Brain microvascular endothelial cell (primary cell): ENCODE results near the gene CDHR3.

Source experiments
- DNase-seq: peaks from one replicate; pipeline ENCODE4 v3.0.0-alpha.2; 2020
- H3K27ac ChIP-seq: fragments of 250-450 bp; sonication (Bioruptor Pico); 2 replicates; pipeline ENCODE4 v1.5.1; 2020; ENCODE audit warnings: mild to moderate bottlenecking, moderate library complexity
- H3K27me3 ChIP-seq: fragments of 250-450 bp; sonication (Bioruptor Pico); replicated peaks from 2 replicates; pipeline ENCODE4 v1.5.1; 2020; ENCODE audit warnings: mild to moderate bottlenecking
- H3K36me3 ChIP-seq: fragments of 250-450 bp; sonication (Bioruptor Pico); replicated peaks from 2 replicates; pipeline ENCODE4 v1.5.1; 2020; ENCODE audit warnings: mild to moderate bottlenecking
- H3K4me3 ChIP-seq: 2 replicates; pipeline ENCODE4 v1.5.1; 2011; ENCODE audit warnings: low read depth, mild to moderate bottlenecking, control low read depth, low read length, moderate library complexity
- in situ Hi-C: cut with HindIII; loops from 2 replicates; pipeline ENCODE4 v1.10.0; 2017; ENCODE audit warnings: low sequenced_read_pairs, low pct_ligation_motif_present
- TF ChIP-seq, protein P1 (sequence below): IDR thresholded peaks from 2 replicates; pipeline ENCODE4 v1.5.1; 2011; ENCODE audit warnings: low read depth, mild to moderate bottlenecking, moderate library complexity, low read length, control low read depth, inconsistent platforms; ENCODE audit errors: missing control alignments

The CDHR3 gene, protein sequence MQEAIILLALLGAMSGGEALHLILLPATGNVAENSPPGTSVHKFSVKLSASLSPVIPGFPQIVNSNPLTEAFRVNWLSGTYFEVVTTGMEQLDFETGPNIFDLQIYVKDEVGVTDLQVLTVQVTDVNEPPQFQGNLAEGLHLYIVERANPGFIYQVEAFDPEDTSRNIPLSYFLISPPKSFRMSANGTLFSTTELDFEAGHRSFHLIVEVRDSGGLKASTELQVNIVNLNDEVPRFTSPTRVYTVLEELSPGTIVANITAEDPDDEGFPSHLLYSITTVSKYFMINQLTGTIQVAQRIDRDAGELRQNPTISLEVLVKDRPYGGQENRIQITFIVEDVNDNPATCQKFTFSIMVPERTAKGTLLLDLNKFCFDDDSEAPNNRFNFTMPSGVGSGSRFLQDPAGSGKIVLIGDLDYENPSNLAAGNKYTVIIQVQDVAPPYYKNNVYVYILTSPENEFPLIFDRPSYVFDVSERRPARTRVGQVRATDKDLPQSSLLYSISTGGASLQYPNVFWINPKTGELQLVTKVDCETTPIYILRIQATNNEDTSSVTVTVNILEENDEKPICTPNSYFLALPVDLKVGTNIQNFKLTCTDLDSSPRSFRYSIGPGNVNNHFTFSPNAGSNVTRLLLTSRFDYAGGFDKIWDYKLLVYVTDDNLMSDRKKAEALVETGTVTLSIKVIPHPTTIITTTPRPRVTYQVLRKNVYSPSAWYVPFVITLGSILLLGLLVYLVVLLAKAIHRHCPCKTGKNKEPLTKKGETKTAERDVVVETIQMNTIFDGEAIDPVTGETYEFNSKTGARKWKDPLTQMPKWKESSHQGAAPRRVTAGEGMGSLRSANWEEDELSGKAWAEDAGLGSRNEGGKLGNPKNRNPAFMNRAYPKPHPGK

DNA sequence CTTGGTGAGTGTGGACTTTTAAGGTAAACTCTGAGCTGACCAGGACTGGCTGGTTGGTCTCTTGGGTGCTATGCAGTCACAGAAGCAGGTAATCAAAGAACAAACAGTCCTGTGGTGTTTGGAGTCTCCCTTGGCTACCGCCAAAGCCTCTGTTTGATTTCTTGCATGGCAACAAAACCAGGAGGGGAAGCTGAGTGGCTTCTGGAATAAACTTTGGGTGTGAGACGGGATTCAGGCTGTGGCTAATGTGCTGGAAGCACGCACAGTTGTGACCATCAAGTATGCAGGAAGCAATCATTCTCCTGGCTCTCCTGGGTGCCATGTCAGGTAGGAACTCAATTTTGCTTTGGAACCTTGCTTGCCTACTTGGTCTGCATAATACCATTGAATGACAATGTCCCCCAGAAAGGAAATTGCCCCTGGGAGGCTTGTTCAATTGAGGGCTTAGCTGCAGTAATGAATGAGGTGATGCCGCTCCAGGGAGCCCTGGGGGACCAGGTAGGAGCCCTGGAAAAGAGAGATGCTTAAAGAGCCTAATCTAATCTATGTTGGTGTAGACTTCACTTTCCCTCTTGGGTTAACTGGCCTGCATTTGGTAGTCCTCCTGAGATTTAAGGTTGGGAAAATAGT lies at the start of gene CDHR3:
Gene CDHR3, plus strand, starts transcription at position 227 of the 630 bp plus-strand sequence. Its CDS starts 55 bp downstream, at position 282.
- Histone ChIP-seq H3K27ac (no peak within 1 kb of the TSS), H3K4me3 (no peak within 1 kb of the TSS), H3K36me3 (no peaks in the 10 kb centered on the region), H3K27me3 (no peaks in the 10 kb centered on the region)
- in situ Hi-C loops, result no loop called here
- TF ChIP-seq, protein P1, sequence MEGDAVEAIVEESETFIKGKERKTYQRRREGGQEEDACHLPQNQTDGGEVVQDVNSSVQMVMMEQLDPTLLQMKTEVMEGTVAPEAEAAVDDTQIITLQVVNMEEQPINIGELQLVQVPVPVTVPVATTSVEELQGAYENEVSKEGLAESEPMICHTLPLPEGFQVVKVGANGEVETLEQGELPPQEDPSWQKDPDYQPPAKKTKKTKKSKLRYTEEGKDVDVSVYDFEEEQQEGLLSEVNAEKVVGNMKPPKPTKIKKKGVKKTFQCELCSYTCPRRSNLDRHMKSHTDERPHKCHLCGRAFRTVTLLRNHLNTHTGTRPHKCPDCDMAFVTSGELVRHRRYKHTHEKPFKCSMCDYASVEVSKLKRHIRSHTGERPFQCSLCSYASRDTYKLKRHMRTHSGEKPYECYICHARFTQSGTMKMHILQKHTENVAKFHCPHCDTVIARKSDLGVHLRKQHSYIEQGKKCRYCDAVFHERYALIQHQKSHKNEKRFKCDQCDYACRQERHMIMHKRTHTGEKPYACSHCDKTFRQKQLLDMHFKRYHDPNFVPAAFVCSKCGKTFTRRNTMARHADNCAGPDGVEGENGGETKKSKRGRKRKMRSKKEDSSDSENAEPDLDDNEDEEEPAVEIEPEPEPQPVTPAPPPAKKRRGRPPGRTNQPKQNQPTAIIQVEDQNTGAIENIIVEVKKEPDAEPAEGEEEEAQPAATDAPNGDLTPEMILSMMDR, result no peak
- no peak for DNase-seq

DNA sequence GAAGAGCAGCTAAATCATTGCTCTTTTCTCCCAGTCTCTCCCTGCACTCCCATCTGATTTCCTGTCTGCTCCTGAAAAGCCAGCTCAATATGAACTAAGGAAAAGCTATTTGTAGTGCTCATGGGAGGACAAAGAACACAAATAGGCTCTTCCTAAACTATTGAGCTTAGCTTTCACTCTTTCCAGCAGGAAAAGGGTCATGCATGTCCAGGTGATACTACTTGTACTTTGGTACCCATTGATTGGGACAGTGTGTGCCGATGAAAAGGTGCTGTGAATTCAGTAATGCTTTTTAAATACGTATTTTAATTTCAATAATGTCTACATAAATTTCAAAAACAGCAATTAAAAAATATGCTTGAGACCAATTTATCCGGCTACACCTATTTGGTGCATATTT lies 49.1 kb upstream of the CDHR3 start:
- Histone ChIP-seq H3K36me3 (no peaks in the 10 kb centered on the region), H3K27me3 (no peaks in the 10 kb centered on the region), H3K4me3 (no peak overlapping the region), H3K27ac (no peak overlapping the region)
- DNase-seq, result no peak
- TF ChIP-seq, protein P1, result no peak
- in situ Hi-C loops, result no loop called here

DNA sequence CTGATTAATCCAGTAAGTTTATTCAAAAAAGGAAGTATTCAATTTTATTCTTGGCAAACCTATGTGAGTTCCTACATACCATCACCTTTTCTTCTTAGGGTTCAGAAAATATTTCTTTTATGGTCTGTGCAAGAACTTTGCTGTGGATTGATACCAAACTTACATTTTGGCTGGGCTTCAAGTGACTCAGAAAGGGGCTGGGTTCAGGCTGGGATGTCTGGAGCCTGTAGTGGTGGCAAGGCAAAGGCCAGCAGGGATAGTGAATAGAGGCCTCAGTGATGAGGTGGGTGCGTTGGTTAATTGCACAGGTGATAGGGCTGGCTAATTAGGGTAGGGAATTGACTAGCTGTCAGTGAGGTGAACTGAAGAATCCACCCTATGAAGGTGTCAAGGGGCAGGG lies 46.5 kb upstream of the CDHR3 start:
- DNase-seq, result peak; percentile 17
- Histone ChIP-seq H3K36me3 (no peaks in the 10 kb centered on the region), H3K27me3 (no peaks in the 10 kb centered on the region), H3K27ac (no peak overlapping the region), H3K4me3 (no peak overlapping the region)
- TF ChIP-seq, protein P1, result no peak
- in situ Hi-C loops, result no loop called here

DNA sequence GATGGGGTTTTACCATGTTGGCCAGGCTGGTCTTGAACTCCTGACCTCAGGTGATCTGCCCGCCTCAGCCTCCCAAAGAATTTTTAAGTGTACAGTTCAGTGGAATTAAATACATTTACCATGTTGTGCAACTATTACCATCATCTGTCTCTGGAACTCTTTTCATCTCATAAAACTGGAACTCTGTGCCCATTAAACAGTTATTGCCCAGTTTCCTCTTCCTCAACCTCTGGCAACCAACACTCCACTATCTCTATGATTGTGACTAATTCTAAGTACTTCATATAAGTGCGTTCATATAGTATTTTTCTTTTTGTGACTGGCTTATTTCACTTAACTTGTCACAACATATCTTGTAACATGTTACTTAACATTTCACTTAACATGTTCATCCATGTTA lies 45.4 kb upstream of the CDHR3 start:
- in situ Hi-C loops, result no loop called here

DNA sequence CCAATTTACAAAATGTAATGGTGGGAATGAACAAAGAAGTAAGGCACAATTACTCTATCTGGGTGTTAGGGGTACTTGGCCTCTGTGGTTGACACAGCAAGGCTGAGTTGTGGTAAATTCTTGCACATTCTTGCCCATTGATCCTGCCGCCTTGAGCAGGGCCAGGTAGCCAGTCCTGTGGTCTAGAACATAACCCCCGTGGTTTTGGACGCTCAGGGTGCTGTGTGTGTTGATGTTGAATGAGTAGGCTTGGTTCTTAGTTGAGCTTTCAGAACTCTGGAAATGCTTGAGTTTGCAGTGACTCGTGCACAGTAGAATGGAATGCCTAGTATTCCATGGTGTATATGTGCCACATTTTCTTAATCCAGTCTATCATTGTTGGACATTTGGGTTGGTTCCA lies 42.3 kb upstream of the CDHR3 start:
- Histone ChIP-seq H3K27me3 (no peaks in the 10 kb centered on the region), H3K27ac (no peak overlapping the region), H3K4me3 (no peak overlapping the region), H3K36me3 (no peaks in the 10 kb centered on the region)
- TF ChIP-seq, protein P1, result no peak
- in situ Hi-C loops, result no loop called here
- DNase-seq, result peak; percentile 16

More for the DNA sequence above, 45.4 kb upstream of the CDHR3 start:
- Histone ChIP-seq H3K36me3 (no peaks in the 10 kb centered on the region), H3K27me3 (no peaks in the 10 kb centered on the region), H3K27ac (no peak overlapping the region), H3K4me3 (no peak overlapping the region)
- TF ChIP-seq, protein P1, result no peak
- no peak for DNase-seq
